ENCODE data around the gene CLCN1. TPM values are rescaled to one million over a fixed set of nuclear protein-coding genes. Genes with fewer than 3 reads are reported as not detected.

CLCN1 gene
- total RNA-seq, 1 experiment from 2014 or later: not detected

DNA sequence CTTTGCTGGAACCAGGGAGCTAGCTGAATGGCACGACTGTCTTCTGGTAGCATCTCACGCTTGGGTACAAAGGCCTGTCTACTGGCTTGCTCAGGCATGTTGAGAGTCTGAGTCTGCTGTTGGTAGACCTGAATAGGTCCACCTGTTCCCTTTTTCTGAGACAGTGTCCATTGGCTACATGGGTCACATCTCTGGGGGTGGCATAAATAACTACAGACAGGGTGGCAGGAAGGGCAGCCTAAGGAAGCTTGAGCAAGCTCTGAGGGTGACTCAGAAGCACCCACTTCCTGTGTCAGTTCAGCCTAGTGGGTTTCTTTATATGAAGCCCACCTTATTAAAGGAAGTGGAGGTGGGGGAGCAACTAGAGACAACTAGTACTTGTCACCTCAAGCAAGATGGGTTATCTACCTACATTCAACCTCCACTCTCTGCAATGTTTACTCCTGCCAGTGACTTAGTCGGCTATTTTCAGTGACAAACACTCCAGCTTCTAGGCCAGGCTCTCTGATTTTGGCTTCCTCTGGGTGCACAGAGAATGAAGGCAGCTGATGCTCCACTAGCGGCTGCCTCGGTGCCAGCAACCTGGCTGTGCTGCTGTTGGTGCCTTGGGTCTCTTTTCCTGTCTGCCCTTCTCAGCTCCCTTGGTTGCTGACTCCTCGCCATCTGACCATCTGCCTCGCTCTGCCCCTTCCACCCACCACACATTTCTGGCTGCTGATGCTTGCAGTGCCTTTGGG is 59.6 kb downstream of the CLCN1 start:
- H3K36me3 Mint-ChIP-seq (ENCODE audit: insufficient read depth, unreplicated experiment): peaks cover 13% of the 10 kb centered on the region
- no peak overlapping the region for H3K27ac Mint-ChIP-seq (ENCODE audit: low read depth, unreplicated experiment)
- H3K9me3 Mint-ChIP-seq (ENCODE audit: unreplicated experiment): no peaks in the 10 kb centered on the region
- H3K4me3 Mint-ChIP-seq (ENCODE audit: unreplicated experiment): no peak overlapping the region
- BruUV-seq (replicated peaks): no TSS peak
- ChIA-PET CTCF (interaction anchor here (0.7 to 1.5 kb wide), 6 partner anchors 30 to 144 kb away, joined by 3 to 8 read pairs (median 4); no protein-coding TSS in a partner anchor), POLR2A (interaction anchor here (1.0 kb wide), 1 partner anchor 66 kb away, joined by 3 read pairs; no protein-coding TSS in a partner anchor)
- TF ChIP-seq, protein P1, sequence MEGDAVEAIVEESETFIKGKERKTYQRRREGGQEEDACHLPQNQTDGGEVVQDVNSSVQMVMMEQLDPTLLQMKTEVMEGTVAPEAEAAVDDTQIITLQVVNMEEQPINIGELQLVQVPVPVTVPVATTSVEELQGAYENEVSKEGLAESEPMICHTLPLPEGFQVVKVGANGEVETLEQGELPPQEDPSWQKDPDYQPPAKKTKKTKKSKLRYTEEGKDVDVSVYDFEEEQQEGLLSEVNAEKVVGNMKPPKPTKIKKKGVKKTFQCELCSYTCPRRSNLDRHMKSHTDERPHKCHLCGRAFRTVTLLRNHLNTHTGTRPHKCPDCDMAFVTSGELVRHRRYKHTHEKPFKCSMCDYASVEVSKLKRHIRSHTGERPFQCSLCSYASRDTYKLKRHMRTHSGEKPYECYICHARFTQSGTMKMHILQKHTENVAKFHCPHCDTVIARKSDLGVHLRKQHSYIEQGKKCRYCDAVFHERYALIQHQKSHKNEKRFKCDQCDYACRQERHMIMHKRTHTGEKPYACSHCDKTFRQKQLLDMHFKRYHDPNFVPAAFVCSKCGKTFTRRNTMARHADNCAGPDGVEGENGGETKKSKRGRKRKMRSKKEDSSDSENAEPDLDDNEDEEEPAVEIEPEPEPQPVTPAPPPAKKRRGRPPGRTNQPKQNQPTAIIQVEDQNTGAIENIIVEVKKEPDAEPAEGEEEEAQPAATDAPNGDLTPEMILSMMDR (IDR thresholded peaks at IDR 0.05; ENCODE audit: unreplicated experiment): no peak
- intact Hi-C loops (cut with micrococcal nuclease): no loop called here
- H3K27me3 Mint-ChIP-seq (ENCODE audit: insufficient read depth, unreplicated experiment): no peaks in the 10 kb centered on the region
- H3K4me1 Mint-ChIP-seq (ENCODE audit: insufficient read depth, unreplicated experiment): peaks cover 43% of the 10 kb centered on the region
- no peak for DNase-seq (ENCODE audit: unreplicated experiment)

DNA sequence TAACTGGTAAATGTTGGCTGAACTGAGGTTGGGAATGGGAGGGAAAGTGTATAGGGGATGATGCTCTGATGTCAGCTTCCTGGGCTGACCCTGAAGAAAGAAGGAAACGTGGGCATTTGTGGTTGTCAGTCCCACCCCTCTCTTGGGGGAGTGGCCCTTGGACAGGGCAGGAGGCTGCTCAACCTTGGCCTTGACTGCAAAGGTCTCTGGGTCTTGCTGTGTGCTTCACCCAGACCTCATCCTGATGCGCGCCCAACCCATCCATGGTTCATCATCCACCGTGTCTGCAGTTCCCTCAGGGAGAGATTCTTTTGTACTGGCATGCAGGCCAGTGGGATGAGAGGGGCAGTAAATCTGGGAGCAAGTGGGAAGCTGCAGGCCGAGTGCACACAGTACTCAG is 60.5 kb downstream of the CLCN1 start:
- TF ChIP-seq, protein P1 (IDR thresholded peaks at IDR 0.05; ENCODE audit: unreplicated experiment): no peak
- H3K4me3 Mint-ChIP-seq (ENCODE audit: unreplicated experiment): no peak overlapping the region
- intact Hi-C loops (cut with micrococcal nuclease): no loop called here
- no peaks in the 10 kb centered on the region for H3K27me3 Mint-ChIP-seq (ENCODE audit: insufficient read depth, unreplicated experiment)
- no peak for DNase-seq (ENCODE audit: unreplicated experiment)
- no peaks in the 10 kb centered on the region for H3K9me3 Mint-ChIP-seq (ENCODE audit: unreplicated experiment)
- H3K27ac Mint-ChIP-seq (ENCODE audit: low read depth, unreplicated experiment): no peak overlapping the region
- POLR2A ChIA-PET: no interaction called here
- peaks cover 16% of the 10 kb centered on the region for H3K36me3 Mint-ChIP-seq (ENCODE audit: insufficient read depth, unreplicated experiment)
- no TSS peak for BruUV-seq (replicated peaks)
- H3K4me1 Mint-ChIP-seq (ENCODE audit: insufficient read depth, unreplicated experiment): peaks cover 43% of the 10 kb centered on the region
- CTCF ChIA-PET: interaction anchor here (0.7 to 1.2 kb wide), 3 partner anchors 33 to 143 kb away, joined by 3 read pairs; no protein-coding TSS in a partner anchor

DNA sequence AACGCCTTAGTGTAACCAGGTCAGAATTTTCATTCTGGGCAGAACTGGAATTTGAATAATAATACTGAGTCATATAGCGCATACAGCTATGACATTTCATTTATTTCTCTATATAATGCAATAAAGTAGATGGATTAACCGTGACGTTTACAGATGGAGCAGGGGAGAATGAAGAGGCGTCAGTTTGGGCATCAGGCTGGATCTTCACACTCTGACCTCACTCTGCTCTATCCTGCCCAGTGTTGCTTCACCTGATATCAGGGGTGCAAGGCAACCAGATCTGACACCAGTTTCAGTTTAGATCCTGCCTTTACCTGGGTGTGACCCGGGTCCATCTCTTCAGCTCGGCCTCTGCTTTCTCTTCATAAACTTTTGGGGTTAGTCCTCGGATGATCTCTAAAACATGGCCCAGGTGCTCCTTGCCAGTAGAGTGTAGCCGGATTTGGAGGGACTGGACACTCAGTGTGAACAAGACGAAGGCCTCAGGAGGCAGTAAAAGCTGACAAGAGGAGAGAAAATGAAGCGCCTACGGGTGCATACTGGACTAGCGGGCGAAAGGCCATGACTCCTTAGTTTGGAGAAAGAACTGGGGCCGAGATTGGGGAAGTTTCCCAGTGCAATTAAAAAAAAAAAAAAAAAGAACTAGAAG is 63.8 kb downstream of the CLCN1 start:
- H3K27ac Mint-ChIP-seq (ENCODE audit: low read depth, unreplicated experiment): peak overlapping the region; percentile 88
- ChIA-PET CTCF (interaction anchor here (0.6 to 3.5 kb wide), 26 partner anchors 9 to 1350 kb away, joined by 3 to 31 read pairs (median 5); partner anchors contain the start of genes EPHA1 and GSTK1), POLR2A (interaction anchor here (0.5 to 1.7 kb wide), 21 partner anchors 9 to 822 kb away, joined by 3 to 18 read pairs (median 4); partner anchors contain the start of genes CASP2 and GSTK1)
- H3K4me1 Mint-ChIP-seq (ENCODE audit: insufficient read depth, unreplicated experiment): peaks cover 37% of the 10 kb centered on the region
- TF ChIP-seq, protein P1 (IDR thresholded peaks at IDR 0.05; ENCODE audit: unreplicated experiment): no peak
- H3K36me3 Mint-ChIP-seq (ENCODE audit: insufficient read depth, unreplicated experiment): peaks cover 22% of the 10 kb centered on the region
- no peaks in the 10 kb centered on the region for H3K9me3 Mint-ChIP-seq (ENCODE audit: unreplicated experiment)
- BruUV-seq (replicated peaks): TSS peak; percentile 63
- no peak for DNase-seq (ENCODE audit: unreplicated experiment)
- H3K27me3 Mint-ChIP-seq (ENCODE audit: insufficient read depth, unreplicated experiment): no peaks in the 10 kb centered on the region
- peak overlapping the region; percentile 77 for H3K4me3 Mint-ChIP-seq (ENCODE audit: unreplicated experiment)
- intact Hi-C loops (cut with micrococcal nuclease): loop anchor here (1.0 to 5.0 kb wide), 5 partner anchors 37 to 523 kb away; partner anchors contain the start of genes CASP2 and TCAF1

- TF ChIP-seq, protein P1 (IDR thresholded peaks at IDR 0.05; ENCODE audit: unreplicated experiment): peak; percentile 71
- H3K4me1 Mint-ChIP-seq (ENCODE audit: insufficient read depth, unreplicated experiment): peaks cover 32% of the 10 kb centered on the region
- H3K4me3 Mint-ChIP-seq (ENCODE audit: unreplicated experiment): peak overlapping the region; percentile 77
- DNase-seq (ENCODE audit: unreplicated experiment): peak; percentile 80
- ChIA-PET CTCF (interaction anchor here (0.6 to 3.5 kb wide), 27 partner anchors 9 to 1350 kb away, joined by 3 to 31 read pairs (median 5); partner anchors contain the start of genes EPHA1 and GSTK1), POLR2A (interaction anchor here (0.5 to 1.7 kb wide), 20 partner anchors 8 to 822 kb away, joined by 3 to 18 read pairs (median 4); partner anchors contain the start of genes CASP2 and GSTK1)
- intact Hi-C loops (cut with micrococcal nuclease): loop anchor here (1.0 to 5.0 kb wide), 5 partner anchors 36 to 522 kb away; partner anchors contain the start of genes CASP2 and TCAF1
- no peaks in the 10 kb centered on the region for H3K9me3 Mint-ChIP-seq (ENCODE audit: unreplicated experiment)
- H3K36me3 Mint-ChIP-seq (ENCODE audit: insufficient read depth, unreplicated experiment): peaks cover 22% of the 10 kb centered on the region
- peak overlapping the region; percentile 88 for H3K27ac Mint-ChIP-seq (ENCODE audit: low read depth, unreplicated experiment)
- no TSS peak for BruUV-seq (replicated peaks)
- H3K27me3 Mint-ChIP-seq (ENCODE audit: insufficient read depth, unreplicated experiment): no peaks in the 10 kb centered on the region
Observed at GRCh38 chr7:143380260-143380645, 64.3 kb downstream of the CLCN1 start.

All from MCF 10A (cell line).